WTC11 (cell line): Measurements from ENCODE around the gene CDK7. TPM values are rescaled to one million over a fixed set of nuclear protein-coding genes. Genes with fewer than 3 reads are reported as not detected.

ENCODE experiments used
- ATAC-seq: fragments of 200-7000 bp; cut with Tn5 transposase; 2 replicates; pipeline ENCODE4 v1.10.0; 2021; ENCODE audit warnings: mild to moderate bottlenecking, moderate library complexity
- CTCF ChIA-PET: fragments of 300-600 bp; sonication (Branson Sonifier 250); formaldehyde crosslinking; loops from one replicate; lab custom pipeline; 2021; ENCODE audit warnings: antibody characterized with exemption; lab: Charles Lee
- POLR2A ChIA-PET: fragments of 350-600 bp; sonication (Branson Sonifier 250); formaldehyde crosslinking; loops from one replicate; lab custom pipeline; 2021; ENCODE audit warnings: antibody characterized with exemption; lab: Charles Lee
- DNase-seq: peaks from one replicate; pipeline ENCODE4 v3.0.0; 2021; ENCODE audit warnings: low spot score
- H3K27ac Mint-ChIP-seq: 2 replicates; pipeline ENCODE4 v1.8.0; 2021; ENCODE audit warnings: mixed read lengths
- H3K27me3 Mint-ChIP-seq: 2 replicates; pipeline ENCODE4 v1.8.0; 2021; ENCODE audit warnings: low read depth, mild to moderate bottlenecking, moderate library complexity, mixed read lengths
- H3K36me3 Mint-ChIP-seq: 2 replicates; pipeline ENCODE4 v1.8.0; 2021; ENCODE audit warnings: mixed read lengths
- H3K4me1 Mint-ChIP-seq: 2 replicates; pipeline ENCODE4 v1.8.0; 2022; ENCODE audit warnings: mixed read lengths
- H3K4me3 Mint-ChIP-seq: 2 replicates; pipeline ENCODE4 v1.8.0; 2021; ENCODE audit warnings: mild to moderate bottlenecking, moderate library complexity, mixed read lengths
- H3K9me3 Mint-ChIP-seq: 2 replicates; pipeline ENCODE4 v1.8.0; 2021; ENCODE audit warnings: mixed read lengths
- ATF1 ChIP-seq: sonication (generic); formaldehyde crosslinking; IDR thresholded peaks from 2 replicates; pipeline ENCODE4 v1.8.1; 2023; ENCODE audit warnings: mild to moderate bottlenecking, moderate library complexity, missing genetic modification reagents
- CREB1 ChIP-seq: sonication (generic); formaldehyde crosslinking; IDR thresholded peaks from 2 replicates; pipeline ENCODE4 v1.8.0; 2023; ENCODE audit warnings: mild to moderate bottlenecking, missing genetic modification reagents
- MYBL2 ChIP-seq: sonication (generic); formaldehyde crosslinking; IDR thresholded peaks from 2 replicates; pipeline ENCODE4 v1.8.1; 2023; ENCODE audit warnings: mild to moderate bottlenecking, moderate library complexity, missing genetic modification reagents
- NFYB ChIP-seq: sonication (generic); formaldehyde crosslinking; conservative IDR thresholded peaks from 2 replicates; pipeline ENCODE4 v1.8.0; 2022; ENCODE audit warnings: low read depth, missing genetic modification reagents
- NR2C2 ChIP-seq: sonication (generic); formaldehyde crosslinking; IDR thresholded peaks from 2 replicates; pipeline ENCODE4 v1.8.0; 2022; ENCODE audit warnings: mild to moderate bottlenecking, missing genetic modification reagents
- SMAD4 ChIP-seq: sonication (generic); formaldehyde crosslinking; IDR thresholded peaks from 2 replicates; pipeline ENCODE4 v1.8.0; 2022; ENCODE audit warnings: mild to moderate bottlenecking, missing genetic modification reagents
- TP53 ChIP-seq: sonication (generic); formaldehyde crosslinking; IDR thresholded peaks from 2 replicates; pipeline ENCODE4 v1.8.1; 2023; ENCODE audit warnings: mild to moderate bottlenecking, missing genetic modification reagents
- ZMAT4 ChIP-seq: fragments of 250-450 bp; sonication (Bioruptor Pico); IDR thresholded peaks from 2 replicates; pipeline ENCODE4 v1.9.0; 2021; ENCODE audit warnings: mild to moderate bottlenecking
- ZNF317 ChIP-seq: sonication (generic); formaldehyde crosslinking; IDR thresholded peaks from 2 replicates; pipeline ENCODE4 v1.8.1; 2023; ENCODE audit warnings: low read depth, mild to moderate bottlenecking, moderate library complexity, missing genetic modification reagents, borderline replicate concordance
- ZNF532 ChIP-seq: fragments of 250-450 bp; sonication (Bioruptor Pico); IDR thresholded peaks from 2 replicates; pipeline ENCODE4 v1.9.0; 2021; ENCODE audit warnings: mild to moderate bottlenecking, borderline replicate concordance
- ZSCAN18 ChIP-seq: fragments of 250-450 bp; sonication (Bioruptor Pico); IDR thresholded peaks from 2 replicates; pipeline ENCODE4 v2.1.2; 2022; ENCODE audit warnings: mild to moderate bottlenecking, moderate library complexity
- total RNA-seq: library from RNA; stranded (reverse); gene quantifications from 3 replicates; pipeline ENCODE4 v1.2.3, GENCODE V29; 2021
- TF ChIP-seq, protein P1 (sequence below): sonication (generic); formaldehyde crosslinking; IDR thresholded peaks from 2 replicates; pipeline ENCODE4 v1.8.1; 2022; ENCODE audit warnings: low read depth, mild to moderate bottlenecking, moderate library complexity, missing genetic modification reagents, borderline replicate concordance
- TF ChIP-seq, protein P2 (sequence below): sonication (generic); formaldehyde crosslinking; IDR thresholded peaks from 2 replicates; pipeline ENCODE4 v1.8.0; 2022; ENCODE audit warnings: mild to moderate bottlenecking, missing genetic modification reagents

Gene CDK7
- total RNA-seq, 1 experiment from 2014 or later: 62.7 TPM

DNA sequence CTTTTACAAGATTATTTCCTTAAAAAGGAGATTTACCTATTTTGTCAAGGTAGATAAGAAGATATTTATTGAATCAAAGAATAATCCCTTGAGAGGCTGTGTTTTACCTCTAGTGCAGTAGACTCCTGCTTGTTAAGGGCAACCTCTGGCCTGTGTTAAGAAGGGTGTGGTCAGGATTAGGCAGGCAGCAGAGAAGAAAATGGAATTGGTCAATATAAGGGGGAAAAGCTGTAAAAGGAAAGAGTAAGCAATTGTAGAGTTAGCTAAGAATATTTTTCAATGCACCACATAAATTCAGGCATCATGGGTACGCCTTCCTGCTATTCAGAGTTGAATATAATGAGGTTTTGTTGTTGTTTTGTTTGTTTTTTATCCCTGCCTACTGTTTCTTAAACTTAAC, 91.7 kb downstream of the CDK7 start:
- POLR2A ChIA-PET: interaction anchor here (0.7 kb wide), 1 partner anchor 1887 kb away, joined by 13 read pairs; no protein-coding TSS in a partner anchor
- DNase-seq (no peak), ATAC-seq (no peak)
- TF ChIP-seq MYBL2: no peak
- TF ChIP-seq ZNF532 (CRISPR knock-in tag): no peak
- no peak for TF ChIP-seq ATF1 (CRISPR knock-in tag)
- no peak for TF ChIP-seq NFYB (CRISPR knock-in tag)
- no peak for TF ChIP-seq ZSCAN18
- TF ChIP-seq CREB1 (CRISPR knock-in tag): no peak
- TF ChIP-seq SMAD4 (CRISPR knock-in tag): no peak
- no peak for TF ChIP-seq ZNF317 (CRISPR knock-in tag)
- TF ChIP-seq, protein P1, sequence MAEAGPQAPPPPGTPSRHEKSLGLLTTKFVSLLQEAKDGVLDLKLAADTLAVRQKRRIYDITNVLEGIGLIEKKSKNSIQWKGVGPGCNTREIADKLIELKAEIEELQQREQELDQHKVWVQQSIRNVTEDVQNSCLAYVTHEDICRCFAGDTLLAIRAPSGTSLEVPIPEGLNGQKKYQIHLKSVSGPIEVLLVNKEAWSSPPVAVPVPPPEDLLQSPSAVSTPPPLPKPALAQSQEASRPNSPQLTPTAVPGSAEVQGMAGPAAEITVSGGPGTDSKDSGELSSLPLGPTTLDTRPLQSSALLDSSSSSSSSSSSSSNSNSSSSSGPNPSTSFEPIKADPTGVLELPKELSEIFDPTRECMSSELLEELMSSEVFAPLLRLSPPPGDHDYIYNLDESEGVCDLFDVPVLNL (CRISPR knock-in tag): no peak
- no peak for TF ChIP-seq TP53 (CRISPR knock-in tag)
- TF ChIP-seq ZMAT4: no peak
- TF ChIP-seq, protein P2, sequence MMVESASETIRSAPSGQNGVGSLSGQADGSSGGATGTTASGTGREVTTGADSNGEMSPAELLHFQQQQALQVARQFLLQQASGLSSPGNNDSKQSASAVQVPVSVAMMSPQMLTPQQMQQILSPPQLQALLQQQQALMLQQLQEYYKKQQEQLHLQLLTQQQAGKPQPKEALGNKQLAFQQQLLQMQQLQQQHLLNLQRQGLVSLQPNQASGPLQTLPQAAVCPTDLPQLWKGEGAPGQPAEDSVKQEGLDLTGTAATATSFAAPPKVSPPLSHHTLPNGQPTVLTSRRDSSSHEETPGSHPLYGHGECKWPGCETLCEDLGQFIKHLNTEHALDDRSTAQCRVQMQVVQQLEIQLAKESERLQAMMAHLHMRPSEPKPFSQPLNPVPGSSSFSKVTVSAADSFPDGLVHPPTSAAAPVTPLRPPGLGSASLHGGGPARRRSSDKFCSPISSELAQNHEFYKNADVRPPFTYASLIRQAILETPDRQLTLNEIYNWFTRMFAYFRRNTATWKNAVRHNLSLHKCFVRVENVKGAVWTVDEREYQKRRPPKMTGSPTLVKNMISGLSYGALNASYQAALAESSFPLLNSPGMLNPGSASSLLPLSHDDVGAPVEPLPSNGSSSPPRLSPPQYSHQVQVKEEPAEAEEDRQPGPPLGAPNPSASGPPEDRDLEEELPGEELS: no peak
- TF ChIP-seq NR2C2: no peak
- H3K27ac Mint-ChIP-seq: no peak overlapping the region
- H3K27me3 Mint-ChIP-seq: no peaks in the 10 kb centered on the region
- H3K4me3 Mint-ChIP-seq: no peak overlapping the region
- H3K9me3 Mint-ChIP-seq: no peaks in the 10 kb centered on the region
- CTCF ChIA-PET: interaction anchor here (0.6 to 1.7 kb wide), 2 partner anchors 8 to 12 kb away, joined by 4 to 7 read pairs; no protein-coding TSS in a partner anchor
- no peaks in the 10 kb centered on the region for H3K36me3 Mint-ChIP-seq
- no peaks in the 10 kb centered on the region for H3K4me1 Mint-ChIP-seq

Other genes with a start within 250 kb of the CDK7 start
- gene SLC30A5, start 140.9 kb upstream of the CDK7 start, total RNA-seq: 32.2 to 37.4 TPM (median 34.1 TPM) in 3 replicates
- gene CCNB1, start 67.7 kb upstream of the CDK7 start, total RNA-seq: 277 to 312 TPM (median 282 TPM) in 3 replicates
- 79.0 to 87.4 TPM (median 86.4 TPM) in 3 replicates for gene CENPH, start 45.3 kb upstream of the CDK7 start, total RNA-seq
- gene CCDC125, start 97.9 kb downstream of the CDK7 start, total RNA-seq: 3.1 to 5.5 TPM (median 5.5 TPM) in 3 replicates
- gene AK6, start 134.6 kb downstream of the CDK7 start, total RNA-seq: 33.2 to 43.1 TPM (median 33.3 TPM) in 3 replicates
- 73.7 to 76.6 TPM (median 76.1 TPM) in 3 replicates for gene TAF9, start 134.6 kb downstream of the CDK7 start, total RNA-seq
- 30.2 to 32.6 TPM (median 32.0 TPM) in 3 replicates for gene RAD17, start 134.9 kb downstream of the CDK7 start, total RNA-seq
- gene MARVELD2, start 180.2 kb downstream of the CDK7 start, total RNA-seq: 28.6 to 34.7 TPM (median 31.4 TPM) in 3 replicates